ENCODE measurements around the gene ADAT1. TPM values are rescaled to one million over a fixed set of nuclear protein-coding genes. Genes with fewer than 3 reads are reported as not detected.

The ADAT1 gene
- total and polyA plus RNA-seq, 10 of the 15 experiments (the other 5 are each of a cell fraction or from before 2014, with no cell fraction given): 26.2 to 77.4 (median 55.8) TPM

DNA sequence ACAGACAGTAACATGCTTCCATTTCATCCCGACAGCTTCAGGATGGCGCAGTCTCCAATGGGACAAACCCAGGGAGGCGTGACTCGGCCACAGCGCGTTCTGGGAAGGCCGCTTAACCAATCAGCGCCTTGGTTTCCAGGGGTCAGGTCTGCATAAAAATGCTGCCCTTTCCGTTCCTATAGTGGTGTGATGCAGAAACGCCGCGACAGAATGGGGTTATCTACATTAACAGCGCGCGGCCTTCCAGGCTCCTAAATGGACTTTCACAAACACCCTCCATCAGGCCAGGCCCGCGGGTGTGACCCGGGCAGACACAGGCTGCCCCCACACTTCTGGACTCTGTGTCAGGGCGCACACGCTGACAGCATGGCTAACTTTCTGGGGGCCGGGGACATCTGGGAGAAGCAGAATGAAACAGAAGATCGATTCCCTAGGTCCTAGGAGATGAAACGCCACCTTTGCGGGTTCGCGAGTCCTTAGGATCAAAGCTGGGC lies 67.8 kb downstream of the ADAT1 start (continued):
- TF ChIP-seq RBBP5 (conservative IDR thresholded peaks at IDR 0.05) (no peak), SPI1 (IDR thresholded peaks at IDR 0.05; ENCODE audit: borderline replicate concordance, insufficient read depth, low read depth, low read length) (no peak), NR2F1 (conservative IDR thresholded peaks at IDR 0.05) (peak; percentile 58; the same call in 1 of the 2 replicates), RELA (IDR thresholded peaks at IDR 0.05; ENCODE audit: borderline replicate concordance, partially characterized antibody) (no peak), NFXL1 (IDR thresholded peaks at IDR 0.05; ENCODE audit: borderline replicate concordance) (no peak), MXI1 (IDR thresholded peaks at IDR 0.05; ENCODE audit: low read depth, low read length) (peak; percentile 64; the same call in 1 of the 2 replicates), SIX5 (IDR thresholded peaks at IDR 0.05; ENCODE audit: low read depth, low read length, severe bottlenecking) (no peak), IKZF1 (conservative IDR thresholded peaks at IDR 0.05) (no peak; the same call in 1 of the 2 replicates), CTCF (IDR thresholded peaks at IDR 0.05 in 2 of 3, conservative IDR thresholded peaks at IDR 0.05 in 1 of 3; ENCODE audit: control insufficient read depth in 2 of 3, extremely low read depth in 1 of 3, insufficient read depth in 1 of 3, low read depth in 3 of 3, low read length in 3 of 3) (no peak), GABPA (IDR thresholded peaks at IDR 0.05; ENCODE audit: low read depth) (0 out of 2 replicates have a peak, but pooled peaks have one; percentile 28), E4F1 (IDR thresholded peaks at IDR 0.05; ENCODE audit: borderline replicate concordance, partially characterized antibody) (no peak), POU2F2 (IDR thresholded peaks at IDR 0.05; ENCODE audit: borderline replicate concordance, low read depth, low read length) (peak; percentile 65; the same call in 1 of the 3 replicates), CBX5 (IDR thresholded peaks at IDR 0.05; ENCODE audit: low read depth) (no peak), RCOR1 (conservative IDR thresholded peaks at IDR 0.05; ENCODE audit: low read depth, low read length) (no peak), BACH1 (IDR thresholded peaks at IDR 0.05; ENCODE audit: borderline replicate concordance) (no peak), CREB1 (IDR thresholded peaks at IDR 0.05; ENCODE audit: low read depth) (peak; percentile 97), SP1 (IDR thresholded peaks at IDR 0.05; ENCODE audit: low read depth, low read length) (no peak), SRF (IDR thresholded peaks at IDR 0.05; ENCODE audit: low read depth in 2 of 2, low read length in 2 of 2) (0 out of 4 replicates have a peak, but pooled peaks of 1 of the 2 experiments have one; percentile 10), SREBF1 (IDR thresholded peaks at IDR 0.05; ENCODE audit: low read length) (no peak), ZNF24 (IDR thresholded peaks at IDR 0.05) (no peak), IKZF2 (IDR thresholded peaks at IDR 0.05) (peak in 1 of 2 experiments; percentile 29; a peak in 1 of 4 replicates), TCF3 (IDR thresholded peaks at IDR 0.05; ENCODE audit: borderline replicate concordance, insufficient read depth, low read depth, low read length) (no peak), BRCA1 (IDR thresholded peaks at IDR 0.05; ENCODE audit: low read depth, low read length) (no peak), JUND (IDR thresholded peaks at IDR 0.05; ENCODE audit: low read depth, low read length) (no peak), HDAC2 (IDR thresholded peaks at IDR 0.05) (no peak), ZNF622 (IDR thresholded peaks at IDR 0.05) (no peak), YY1 (IDR thresholded peaks at IDR 0.05; ENCODE audit: low read depth, low read length) (peak; percentile 39; the same call in 1 of the 2 replicates)
- TF ChIP-seq, protein P1, sequence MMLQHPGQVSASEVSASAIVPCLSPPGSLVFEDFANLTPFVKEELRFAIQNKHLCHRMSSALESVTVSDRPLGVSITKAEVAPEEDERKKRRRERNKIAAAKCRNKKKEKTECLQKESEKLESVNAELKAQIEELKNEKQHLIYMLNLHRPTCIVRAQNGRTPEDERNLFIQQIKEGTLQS (IDR thresholded peaks at IDR 0.05; ENCODE audit: borderline replicate concordance, extremely low read depth, low read depth, low read length): 0 out of 2 replicates have a peak, but pooled peaks have one; percentile 7

Measured in GM12878 (cell line).